ENCODE results near the gene SLC26A11. TPM values are rescaled to one million over a fixed set of nuclear protein-coding genes. Genes with fewer than 3 reads are reported as not detected.

The SLC26A11 gene
- total and polyA plus RNA-seq, 2 experiments from 2014 or later: 11.4 to 13.9 TPM

DNA sequence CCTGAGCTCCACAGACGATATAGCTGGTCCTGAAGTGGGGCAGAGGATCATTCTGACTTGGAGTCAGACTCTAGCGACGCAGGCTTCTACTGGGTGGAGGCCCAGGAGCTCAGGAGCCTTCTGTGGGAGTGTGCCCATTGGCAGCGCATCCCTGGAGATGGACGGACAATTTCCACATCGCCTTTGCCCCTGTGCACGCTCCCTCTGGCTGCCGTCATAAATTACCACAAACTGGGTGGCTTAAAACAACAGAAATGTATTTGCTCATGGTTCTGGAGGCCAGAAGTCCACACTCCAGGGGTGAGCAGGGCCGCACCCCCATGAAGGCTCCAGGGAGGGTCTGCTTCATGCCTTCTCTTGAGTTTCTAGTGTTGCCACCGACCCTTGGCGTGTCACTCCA is 43.5 kb upstream of the SLC26A11 start:
- TF ChIP-seq EZH2 (IDR thresholded peaks at IDR 0.05; ENCODE audit: insufficient read depth, poor library complexity, severe bottlenecking): no peak
- no peak for TF ChIP-seq EZH2phosphoT487 (IDR thresholded peaks at IDR 0.05; ENCODE audit: insufficient read depth, low read depth)

DNA sequence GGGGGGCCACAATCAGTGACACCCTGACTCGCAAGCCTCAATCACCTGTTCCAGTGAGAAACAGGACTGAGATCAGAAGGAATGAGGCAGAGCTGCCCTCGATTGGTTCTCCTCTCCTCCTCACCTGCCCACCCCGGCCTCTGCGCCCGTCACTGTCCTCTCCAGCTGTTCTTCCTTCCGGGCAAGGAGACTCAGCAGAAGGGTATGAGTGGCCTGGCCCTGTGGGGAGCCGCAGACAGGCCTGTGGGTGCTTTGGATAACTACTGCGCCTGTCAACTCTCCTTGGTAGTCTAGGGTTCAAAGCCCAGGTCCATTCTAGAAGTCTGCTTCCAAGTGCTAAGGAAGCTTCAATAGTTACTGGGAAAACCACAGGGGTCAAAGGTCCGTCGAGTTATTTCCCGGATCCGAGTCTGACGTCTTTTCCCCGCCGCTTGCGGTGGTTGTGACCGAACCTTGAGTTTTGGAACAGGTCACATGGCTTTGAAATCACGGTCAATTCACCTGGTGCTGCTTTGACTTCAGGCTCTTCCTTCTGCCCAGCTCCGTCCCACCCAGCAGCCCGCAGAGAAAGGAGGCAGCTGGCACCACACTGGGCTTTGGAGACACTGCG is 42.1 kb upstream of the SLC26A11 start:
- Histone ChIP-seq H4K20me1 (ENCODE audit: insufficient read depth) (no peaks in the 10 kb centered on the region), H3K9me3 (ENCODE audit: low read depth) (no peaks in the 10 kb centered on the region), H3K27me3 (replicated peaks; ENCODE audit: insufficient read depth) (0 out of 2 replicates have a peak, but pooled peaks cover 5% of the 10 kb centered on the region), H3F3A (ENCODE audit: insufficient read depth) (no peaks in the 10 kb centered on the region), H3K4me1 (ENCODE audit: insufficient read depth) (no peaks in the 10 kb centered on the region), H2AFZ (no peak overlapping the region), H3K79me2 (ENCODE audit: insufficient read depth) (no peaks in the 10 kb centered on the region), H3K4me2 (ENCODE audit: unreplicated experiment) (no peak overlapping the region), H3K36me3 (ENCODE audit: low read depth) (no peaks in the 10 kb centered on the region), H3K9me2 (ENCODE audit: insufficient read depth) (no peaks in the 10 kb centered on the region), H3K27ac (no peak overlapping the region), H3K4me3 (no peak overlapping the region), H3K9ac (no peak overlapping the region)
- TF ChIP-seq EZH2phosphoT487 (IDR thresholded peaks at IDR 0.05; ENCODE audit: insufficient read depth, low read depth): no peak
- TF ChIP-seq EZH2 (IDR thresholded peaks at IDR 0.05; ENCODE audit: insufficient read depth, poor library complexity, severe bottlenecking): no peak
- DNase-seq: no peak
- in situ Hi-C loops (cut with MboI): no loop called here
- WGBS, 2 experiments (ENCODE audit: low coverage in 1 of 2, low lambda C conversion rate in 2 of 2, missing lambda C conversion rate in 2 of 2): 81 to 88% methylated on average over 21 of the region's 21 CpGs

More for the DNA sequence above, 43.5 kb upstream of the SLC26A11 start:
- Histone ChIP-seq H3K4me1 (ENCODE audit: insufficient read depth) (no peaks in the 10 kb centered on the region), H3K9me3 (ENCODE audit: low read depth) (no peaks in the 10 kb centered on the region), H3K9ac (no peak overlapping the region), H3K9me2 (ENCODE audit: insufficient read depth) (no peaks in the 10 kb centered on the region), H4K20me1 (ENCODE audit: insufficient read depth) (no peaks in the 10 kb centered on the region), H3F3A (ENCODE audit: insufficient read depth) (no peaks in the 10 kb centered on the region), H2AFZ (no peak overlapping the region), H3K36me3 (ENCODE audit: low read depth) (no peaks in the 10 kb centered on the region), H3K4me2 (ENCODE audit: unreplicated experiment) (no peak overlapping the region), H3K27ac (no peak overlapping the region), H3K79me2 (ENCODE audit: insufficient read depth) (no peaks in the 10 kb centered on the region), H3K27me3 (replicated peaks; ENCODE audit: insufficient read depth) (0 out of 2 replicates have a peak, but pooled peaks cover 5% of the 10 kb centered on the region), H3K4me3 (no peak overlapping the region)
- DNase-seq: no peak
- in situ Hi-C loops (cut with MboI): no loop called here
- WGBS, 2 experiments (ENCODE audit: low coverage in 1 of 2, low lambda C conversion rate in 2 of 2, missing lambda C conversion rate in 2 of 2): 87 to 88% methylated on average over 11 of the region's 11 CpGs

DNA sequence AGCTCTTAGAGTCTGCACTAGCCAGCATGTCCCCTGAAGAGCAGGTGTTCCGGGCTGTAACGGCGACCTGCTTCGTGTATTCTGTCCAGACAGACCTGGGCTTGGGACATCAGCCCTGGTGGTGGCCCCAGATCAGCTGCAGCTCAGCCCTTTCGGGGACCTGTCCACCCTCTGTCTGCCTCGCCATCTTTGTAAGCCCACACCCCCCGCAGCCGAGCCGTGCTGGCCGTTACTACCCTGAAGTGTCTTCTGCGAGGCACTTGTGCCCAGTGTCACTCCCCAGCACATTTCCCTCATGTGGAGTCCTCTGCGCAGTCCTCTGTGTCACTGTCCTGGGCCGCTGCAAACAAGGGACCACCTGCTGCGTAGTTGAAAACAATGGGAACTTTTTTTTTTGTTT is 40.0 kb upstream of the SLC26A11 start:
- no peaks in the 10 kb centered on the region for H3K79me2 ChIP-seq (ENCODE audit: insufficient read depth)
- WGBS, 2 experiments (ENCODE audit: low coverage in 1 of 2, low lambda C conversion rate in 2 of 2, missing lambda C conversion rate in 2 of 2): 61 to 76% methylated on average over 10 to 13 of the region's 14 CpGs
- no peaks in the 10 kb centered on the region for H3F3A ChIP-seq (ENCODE audit: insufficient read depth)
- no peak overlapping the region for H2AFZ ChIP-seq
- in situ Hi-C loops (cut with MboI): no loop called here
- no peak overlapping the region for H3K4me3 ChIP-seq
- H3K4me1 ChIP-seq (ENCODE audit: insufficient read depth): no peaks in the 10 kb centered on the region
- no peak overlapping the region for H3K9ac ChIP-seq
- no peaks in the 10 kb centered on the region for H3K9me2 ChIP-seq (ENCODE audit: insufficient read depth)
- no peaks in the 10 kb centered on the region for H3K9me3 ChIP-seq (ENCODE audit: low read depth)
- TF ChIP-seq EZH2phosphoT487 (IDR thresholded peaks at IDR 0.05; ENCODE audit: insufficient read depth, low read depth) (no peak), EZH2 (IDR thresholded peaks at IDR 0.05; ENCODE audit: insufficient read depth, poor library complexity, severe bottlenecking) (no peak)
- 0 out of 2 replicates have a peak, but pooled peaks cover 5% of the 10 kb centered on the region for H3K27me3 ChIP-seq (replicated peaks; ENCODE audit: insufficient read depth)
- no peak overlapping the region for H3K27ac ChIP-seq
- DNase-seq: no peak
- H3K36me3 ChIP-seq (ENCODE audit: low read depth): no peaks in the 10 kb centered on the region
- no peak overlapping the region for H3K4me2 ChIP-seq (ENCODE audit: unreplicated experiment)
- H4K20me1 ChIP-seq (ENCODE audit: insufficient read depth): no peaks in the 10 kb centered on the region

DNA sequence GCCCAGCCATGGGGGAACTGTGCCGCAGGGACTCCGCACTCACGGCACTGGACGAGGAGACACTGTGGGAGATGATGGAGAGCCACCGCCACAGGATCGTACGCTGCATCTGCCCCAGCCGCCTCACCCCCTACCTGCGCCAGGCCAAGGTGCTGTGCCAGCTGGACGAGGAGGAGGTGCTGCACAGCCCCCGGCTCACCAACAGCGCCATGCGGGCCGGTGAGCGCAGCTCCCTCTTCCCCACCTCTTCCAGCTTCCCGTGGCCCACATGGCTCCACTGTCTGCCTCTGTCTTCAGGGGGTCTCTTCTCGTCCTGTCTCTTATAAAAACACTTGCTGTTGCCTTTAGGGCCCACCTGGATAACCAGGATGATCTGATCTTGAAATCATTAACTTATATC is 38.8 kb upstream of the SLC26A11 start:
- H3K36me3 ChIP-seq (ENCODE audit: low read depth): no peaks in the 10 kb centered on the region
- no peak overlapping the region for H3K27ac ChIP-seq
- DNase-seq: no peak
- H3K27me3 ChIP-seq (replicated peaks; ENCODE audit: insufficient read depth): 0 out of 2 replicates have a peak, but pooled peaks cover 5% of the 10 kb centered on the region
- WGBS, 2 experiments (ENCODE audit: low coverage in 1 of 2, low lambda C conversion rate in 2 of 2, missing lambda C conversion rate in 2 of 2): 82 to 84% methylated on average over 16 to 17 of the region's 17 CpGs
- no peaks in the 10 kb centered on the region for H3K4me1 ChIP-seq (ENCODE audit: insufficient read depth)
- H3K4me2 ChIP-seq (ENCODE audit: unreplicated experiment): no peak overlapping the region
- no peak overlapping the region for H3K9ac ChIP-seq
- no peak overlapping the region for H2AFZ ChIP-seq
- H3K79me2 ChIP-seq (ENCODE audit: insufficient read depth): no peaks in the 10 kb centered on the region
- no peaks in the 10 kb centered on the region for H3K9me3 ChIP-seq (ENCODE audit: low read depth)
- no peak for TF ChIP-seq EZH2 (IDR thresholded peaks at IDR 0.05; ENCODE audit: insufficient read depth, poor library complexity, severe bottlenecking)
- no peak for TF ChIP-seq EZH2phosphoT487 (IDR thresholded peaks at IDR 0.05; ENCODE audit: insufficient read depth, low read depth)
- in situ Hi-C loops (cut with MboI): no loop called here
- no peaks in the 10 kb centered on the region for H3F3A ChIP-seq (ENCODE audit: insufficient read depth)
- H4K20me1 ChIP-seq (ENCODE audit: insufficient read depth): no peaks in the 10 kb centered on the region
- H3K9me2 ChIP-seq (ENCODE audit: insufficient read depth): no peaks in the 10 kb centered on the region
- H3K4me3 ChIP-seq: no peak overlapping the region
